ENCODE data around the gene LDHAL6B.
A peak's percentile ranks its signal among the peaks of the same experiment; 100 is the strongest.

LDHAL6B gene

GRCh38 chr15:59221511-59222505 lies 15.2 kb downstream of the LDHAL6B start:
- peak; percentile 4 for DNase-seq

GRCh38 chr15:59222906-59223550 lies 16.4 kb downstream of the LDHAL6B start:
- no peak for DNase-seq

GRCh38 chr15:59223736-59224135 lies 17.1 kb downstream of the LDHAL6B start:
- no peak for DNase-seq

- DNase-seq: no peak
Observed at GRCh38 chr15:59224474-59224873, 17.8 kb downstream of the LDHAL6B start.

- DNase-seq: no peak
Observed at GRCh38 chr15:59227021-59227420, 20.4 kb downstream of the LDHAL6B start.

GRCh38 chr15:59229015-59229414 lies 22.4 kb downstream of the LDHAL6B start:
- no peak for DNase-seq

- no peak for DNase-seq
Observed at GRCh38 chr15:59229453-59229852, 22.8 kb downstream of the LDHAL6B start.

- DNase-seq: no peak
Observed at GRCh38 chr15:59230531-59231055, 23.9 kb downstream of the LDHAL6B start.

GRCh38 chr15:59232476-59232875 lies 25.8 kb downstream of the LDHAL6B start:
- no peak for DNase-seq

- no peak for DNase-seq
Observed at GRCh38 chr15:59236394-59236793, 29.8 kb downstream of the LDHAL6B start.

GRCh38 chr15:59237119-59237855 lies 30.6 kb downstream of the LDHAL6B start:
- DNase-seq: no peak

GRCh38 chr15:59237924-59238331 lies 31.3 kb downstream of the LDHAL6B start:
- DNase-seq: no peak

- no peak for DNase-seq
Observed at GRCh38 chr15:59240036-59240435, 33.4 kb downstream of the LDHAL6B start.

- DNase-seq: no peak
Observed at GRCh38 chr15:59242649-59243048, 36.0 kb downstream of the LDHAL6B start.

GRCh38 chr15:59243622-59244021 lies 37.0 kb downstream of the LDHAL6B start:
- DNase-seq: no peak

GRCh38 chr15:59244337-59244736 lies 37.7 kb downstream of the LDHAL6B start:
- DNase-seq: no peak

GRCh38 chr15:59245559-59245958 lies 38.9 kb downstream of the LDHAL6B start:
- no peak for DNase-seq

- DNase-seq: peak; percentile 71
Observed at GRCh38 chr15:59247364-59247763, 40.7 kb downstream of the LDHAL6B start.

- no peak for DNase-seq
Observed at GRCh38 chr15:59249816-59250215, 43.2 kb downstream of the LDHAL6B start.

GRCh38 chr15:59250249-59250648 lies 43.6 kb downstream of the LDHAL6B start:
- DNase-seq: no peak

GRCh38 chr15:59251001-59251845 lies 44.6 kb downstream of the LDHAL6B start:
- no peak for DNase-seq

GRCh38 chr15:59252137-59252536 lies 45.5 kb downstream of the LDHAL6B start:
- DNase-seq: no peak

Measured in activated CD4-positive, alpha-beta T cell treated with anti-CD3 and anti-CD28 coated beads, Interleukin-10, Interleukin-2, amounts not matched to agents 100 ng/mL and 50 ng/mL, durations not matched to agents 16 hours and 8 hours (primary cell).